ENCODE measurements around the gene RAPGEF2. TPM values are rescaled to one million over a fixed set of nuclear protein-coding genes. Genes with fewer than 3 reads are reported as not detected.

RAPGEF2 gene
- total RNA-seq, 1 experiment from 2014 or later: 37.1 TPM

- Mint-ChIP-seq H3K27me3 (ENCODE audit: low read depth) (no peaks in the 10 kb centered on the region), H3K27ac (no peak overlapping the region), H3K9me3 (no peaks in the 10 kb centered on the region), H3K4me3 (no peak overlapping the region), H3K36me3 (ENCODE audit: insufficient read depth in 1 of 3, low read depth in 3 of 3) (peaks cover 0 to 4% (median 0%) of the 10 kb centered on the region in 3 experiments; a peak in 2 of 7 replicates), H3K4me1 (peaks cover 40 to 43% of the 10 kb centered on the region in 2 experiments)
- Histone ChIP-seq H4K20me1 (ENCODE audit: control insufficient read depth, insufficient read depth, insufficient read length) (no peaks in the 10 kb centered on the region), H2BK5ac (ENCODE audit: insufficient read length, low read length) (no peak overlapping the region), H3K18ac (ENCODE audit: insufficient read length, low read depth, low read length) (no peak overlapping the region), H3K27ac (ENCODE audit: insufficient read length, low read depth, low read length) (no peak overlapping the region), H3K9me3 (ENCODE audit: control insufficient read depth, low read depth, low read length) (no peaks in the 10 kb centered on the region), H3T11ph (ENCODE audit: low read length) (no peak overlapping the region), H4K5ac (ENCODE audit: insufficient read length, low read depth, low read length) (no peak overlapping the region), H3K4me2 (ENCODE audit: insufficient read depth, insufficient read length, low read length) (no peak overlapping the region), H3K4ac (ENCODE audit: low read depth, low read length) (no peak overlapping the region), H3K79me1 (ENCODE audit: insufficient read depth, low read depth, low read length, poor library complexity, severe bottlenecking) (peaks cover 13% of the 10 kb centered on the region), H3K4me1 (ENCODE audit: insufficient read depth, low read length) (peaks cover 11% of the 10 kb centered on the region; the same call in 1 of the 2 replicates), H2AK5ac (ENCODE audit: insufficient read length, low read length) (no peak overlapping the region), H2BK15ac (ENCODE audit: low read depth, low read length) (no peak overlapping the region), H2BK120ac (ENCODE audit: low read depth, low read length, poor library complexity, severe bottlenecking) (no peak overlapping the region), H3K9ac (ENCODE audit: extremely low read depth, insufficient read length, low read length) (no peak overlapping the region), H3K23me2 (ENCODE audit: insufficient read length, low read depth, low read length, poor library complexity, severe bottlenecking) (peaks cover 10% of the 10 kb centered on the region), H3K27me3 (ENCODE audit: insufficient read depth, low read length) (no peaks in the 10 kb centered on the region), H2BK20ac (ENCODE audit: low read depth, low read length, poor library complexity, severe bottlenecking) (no peak overlapping the region), H2AFZ (ENCODE audit: low read length) (no peak overlapping the region), H3K79me2 (ENCODE audit: insufficient read depth, low read length) (peaks cover 23% of the 10 kb centered on the region; the same call in 1 of the 2 replicates), H3K14ac (ENCODE audit: insufficient read depth, low read length) (no peak overlapping the region), H3K56ac (ENCODE audit: insufficient read length, low read depth, low read length) (no peak overlapping the region), H4K8ac (replicated peaks; ENCODE audit: insufficient read length, low read depth, low read length) (no peak overlapping the region), H4K91ac (ENCODE audit: insufficient read length, low read depth, low read length) (no peak overlapping the region), H2BK12ac (ENCODE audit: insufficient read length, low read depth, low read length) (no peak overlapping the region), H3K23ac (ENCODE audit: insufficient read length, low read depth, low read length) (no peak overlapping the region)
- no peak for DNase-seq
- WGBS (ENCODE audit: extremely low coverage, insufficient read length, low lambda C conversion rate): no CpG with 5 or more reads among the region's 3 CpGs
- TF ChIP-seq, protein P1, sequence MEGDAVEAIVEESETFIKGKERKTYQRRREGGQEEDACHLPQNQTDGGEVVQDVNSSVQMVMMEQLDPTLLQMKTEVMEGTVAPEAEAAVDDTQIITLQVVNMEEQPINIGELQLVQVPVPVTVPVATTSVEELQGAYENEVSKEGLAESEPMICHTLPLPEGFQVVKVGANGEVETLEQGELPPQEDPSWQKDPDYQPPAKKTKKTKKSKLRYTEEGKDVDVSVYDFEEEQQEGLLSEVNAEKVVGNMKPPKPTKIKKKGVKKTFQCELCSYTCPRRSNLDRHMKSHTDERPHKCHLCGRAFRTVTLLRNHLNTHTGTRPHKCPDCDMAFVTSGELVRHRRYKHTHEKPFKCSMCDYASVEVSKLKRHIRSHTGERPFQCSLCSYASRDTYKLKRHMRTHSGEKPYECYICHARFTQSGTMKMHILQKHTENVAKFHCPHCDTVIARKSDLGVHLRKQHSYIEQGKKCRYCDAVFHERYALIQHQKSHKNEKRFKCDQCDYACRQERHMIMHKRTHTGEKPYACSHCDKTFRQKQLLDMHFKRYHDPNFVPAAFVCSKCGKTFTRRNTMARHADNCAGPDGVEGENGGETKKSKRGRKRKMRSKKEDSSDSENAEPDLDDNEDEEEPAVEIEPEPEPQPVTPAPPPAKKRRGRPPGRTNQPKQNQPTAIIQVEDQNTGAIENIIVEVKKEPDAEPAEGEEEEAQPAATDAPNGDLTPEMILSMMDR (conservative IDR thresholded peaks at IDR 0.05): no peak
These were observed 5.2 kb downstream of the RAPGEF2 start for GRCh38 chr4:159108124-159108523.
